Fibroblast of villous mesenchyme (primary cell): Measurements from ENCODE around the gene LRRC52. TPM values are rescaled to one million over a fixed set of nuclear protein-coding genes. Genes with fewer than 3 reads are reported as not detected.
"Not testable (repeated sequence)": the region's sequence is repeated elsewhere in the genome, so short reads cannot be mapped to it uniquely, and the experiment has no call there.

Source experiments
- DNase-seq: peaks from one replicate; pipeline ENCODE4 v3.0.0-alpha.2; 2010; ENCODE audit warnings: low read depth
- H3K4me3 ChIP-seq: 2 replicates; pipeline ENCODE4 v1.5.1; 2011; ENCODE audit warnings: low read depth, mild to moderate bottlenecking, low read length
- CTCF ChIP-seq: IDR thresholded peaks from 2 replicates; pipeline ENCODE4 v1.5.1; 2012; ENCODE audit warnings: low read depth, mild to moderate bottlenecking, low read length; ENCODE audit not compliant: insufficient read depth
- total RNA-seq: library from RNA; depleted of rRNA; stranded (reverse); fragments of >200 nt; gene quantifications from 2 replicates; pipeline ENCODE4 v1.2.3, GENCODE V29; 2012

The LRRC52 gene
- total RNA-seq, 1 donor, result not detected

GRCh38 chr1:165597883-165598675, 54.3 kb downstream of the LRRC52 start:
- H3K4me3 ChIP-seq, result peak overlapping the region; percentile 69
- peak; percentile 95 for DNase-seq
- no peak for TF ChIP-seq CTCF

- TF ChIP-seq CTCF, result no peak
Measured at GRCh38 chr1:165598676-165599059, 54.9 kb downstream of the LRRC52 start.

GRCh38 chr1:165600793-165601192, 57.0 kb downstream of the LRRC52 start:
- TF ChIP-seq CTCF, result no peak
- H3K4me3 ChIP-seq, result no peak overlapping the region
- DNase-seq, result no peak

More at GRCh38 chr1:165598676-165599059, 54.9 kb downstream of the LRRC52 start:
- no peak for DNase-seq
- peak overlapping the region; percentile 69 for H3K4me3 ChIP-seq

GRCh38 chr1:165603810-165604209, 60.0 kb downstream of the LRRC52 start:
- no peak overlapping the region for H3K4me3 ChIP-seq
- DNase-seq, result no peak
- no peak for TF ChIP-seq CTCF

- no peak overlapping the region for H3K4me3 ChIP-seq
- DNase-seq, result no peak
- no peak for TF ChIP-seq CTCF
Measured at GRCh38 chr1:165605246-165605645, 61.4 kb downstream of the LRRC52 start.

GRCh38 chr1:165606676-165607075, 62.9 kb downstream of the LRRC52 start:
- H3K4me3 ChIP-seq, result not testable (repeated sequence)
- peak; percentile 33 for DNase-seq

- no peak overlapping the region for H3K4me3 ChIP-seq
- no peak for TF ChIP-seq CTCF
- DNase-seq, result no peak
Measured at GRCh38 chr1:165610866-165611265, 67.1 kb downstream of the LRRC52 start.
